IPS-20b (cell line): ENCODE data around the gene GP1BA.

Experiments used
- H3K27ac ChIP-seq: one replicate; pipeline ENCODE4 v1.5.1; 2013; ENCODE audit warnings: low read length
- H3K27me3 ChIP-seq: 2 replicates; pipeline ENCODE4 v1.6.1; 2013; ENCODE audit warnings: mild to moderate bottlenecking, low read length, inconsistent platforms; ENCODE audit not compliant: insufficient read depth
- H3K36me3 ChIP-seq: 2 replicates; pipeline ENCODE4 v1.6.1; 2013; ENCODE audit warnings: low read depth, mild to moderate bottlenecking, inconsistent platforms, low read length, moderate library complexity; ENCODE audit not compliant: insufficient read depth
- H3K4me1 ChIP-seq: 2 replicates; pipeline ENCODE4 v1.6.1; 2013; ENCODE audit warnings: mild to moderate bottlenecking, control low read depth, inconsistent platforms, low read length, moderate library complexity; ENCODE audit not compliant: insufficient read depth
- H3K4me3 ChIP-seq: 2 replicates; pipeline ENCODE4 v1.5.1; 2013; ENCODE audit warnings: mild to moderate bottlenecking, low read length, inconsistent platforms
- H3K9ac ChIP-seq: 2 replicates; pipeline ENCODE4 v1.6.1; 2013; ENCODE audit warnings: low read depth, mild to moderate bottlenecking, inconsistent platforms, low read length, moderate library complexity
- H3K9me3 ChIP-seq: 2 replicates; pipeline ENCODE4 v1.6.1; 2013; ENCODE audit warnings: mild to moderate bottlenecking, low read depth, low read length, inconsistent platforms; ENCODE audit not compliant: insufficient read depth

GP1BA gene

GRCh38 chr17:4941319-4941610 is 9.2 kb downstream of the GP1BA start:
- H3K4me1 ChIP-seq, result peaks cover 10% of the 10 kb centered on the region; the same call in 1 of the 2 replicates
- H3K36me3 ChIP-seq, result peaks cover 71% of the 10 kb centered on the region
- no peak overlapping the region for H3K27ac ChIP-seq

DNA sequence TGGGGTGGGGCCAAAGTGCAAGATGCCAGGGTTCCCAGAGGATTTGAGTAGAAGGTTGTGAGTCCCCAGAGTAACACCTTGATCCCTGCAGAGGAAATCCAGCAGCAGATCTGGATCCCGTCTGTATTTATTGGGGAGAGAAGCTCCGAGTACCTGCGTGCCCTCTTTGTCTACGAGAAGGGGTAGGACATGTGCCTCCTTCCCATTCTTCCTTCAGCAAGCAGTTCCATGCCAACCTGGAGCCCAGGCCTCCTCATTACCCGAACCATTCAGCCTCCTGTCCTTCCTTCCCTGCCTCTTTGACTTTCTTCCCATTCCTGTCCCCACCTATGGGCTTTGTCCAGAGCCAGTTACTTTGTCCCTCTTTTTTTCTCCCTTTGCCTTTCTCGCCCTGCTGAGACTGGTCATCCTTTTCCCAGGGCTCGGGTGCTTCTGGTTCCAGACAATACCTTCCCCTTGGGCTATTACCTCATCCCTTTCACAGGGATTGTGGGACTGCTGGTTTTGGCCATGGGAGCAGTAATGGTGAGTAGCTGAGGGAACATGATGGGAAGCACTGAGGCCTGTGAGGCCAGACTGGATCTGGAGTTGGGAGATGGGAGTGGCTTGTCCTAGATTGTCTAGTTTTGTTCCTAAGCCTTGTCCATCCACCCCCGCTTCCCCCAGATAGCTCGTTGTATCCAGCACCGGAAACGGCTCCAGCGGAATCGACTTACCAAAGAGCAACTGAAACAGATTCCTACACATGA is 10.9 kb downstream of the GP1BA start:
- Histone ChIP-seq H3K9me3 (no peaks in the 10 kb centered on the region), H3K4me3 (no peak overlapping the region)

More at GRCh38 chr17:4941319-4941610, 9.2 kb downstream of the GP1BA start:
- H3K27me3 ChIP-seq, result no peaks in the 10 kb centered on the region
- peak overlapping the region; percentile 97 for H3K4me3 ChIP-seq
- no peaks in the 10 kb centered on the region for H3K9me3 ChIP-seq
- H3K9ac ChIP-seq, result peak overlapping the region; percentile 88

DNA sequence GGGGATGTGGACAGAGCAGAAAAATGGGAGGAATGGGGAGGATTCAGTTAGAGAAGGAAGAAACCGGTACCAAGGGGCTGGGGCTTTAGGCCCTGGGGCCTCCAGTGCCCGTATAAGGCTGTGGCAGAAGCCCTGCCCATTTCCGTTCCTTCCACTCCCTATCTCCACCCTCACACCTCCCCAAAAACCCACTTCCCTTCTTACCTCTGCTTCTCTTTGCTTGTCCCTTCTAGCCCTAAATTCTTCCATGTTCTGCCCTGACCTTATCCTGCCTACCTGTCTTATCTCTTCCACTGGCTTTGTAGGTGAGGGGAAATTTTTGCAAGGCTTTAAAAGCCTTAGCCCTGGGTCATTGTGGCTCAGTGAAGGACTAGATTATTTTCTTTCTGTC is 12.1 kb downstream of the GP1BA start:
- Histone ChIP-seq H3K27me3 (no peaks in the 10 kb centered on the region), H3K4me1 (peaks cover 12% of the 10 kb centered on the region; the same call in 1 of the 2 replicates), H3K36me3 (peaks cover 55% of the 10 kb centered on the region), H3K27ac (no peak overlapping the region), H3K4me3 (no peak overlapping the region), H3K9me3 (no peaks in the 10 kb centered on the region), H3K9ac (no peak overlapping the region)

More for the DNA sequence above, 10.9 kb downstream of the GP1BA start:
- no peaks in the 10 kb centered on the region for H3K27me3 ChIP-seq
- peaks cover 12% of the 10 kb centered on the region; the same call in 1 of the 2 replicates for H3K4me1 ChIP-seq
- no peak overlapping the region for H3K27ac ChIP-seq
- no peak overlapping the region for H3K9ac ChIP-seq
- peaks cover 63% of the 10 kb centered on the region for H3K36me3 ChIP-seq

DNA sequence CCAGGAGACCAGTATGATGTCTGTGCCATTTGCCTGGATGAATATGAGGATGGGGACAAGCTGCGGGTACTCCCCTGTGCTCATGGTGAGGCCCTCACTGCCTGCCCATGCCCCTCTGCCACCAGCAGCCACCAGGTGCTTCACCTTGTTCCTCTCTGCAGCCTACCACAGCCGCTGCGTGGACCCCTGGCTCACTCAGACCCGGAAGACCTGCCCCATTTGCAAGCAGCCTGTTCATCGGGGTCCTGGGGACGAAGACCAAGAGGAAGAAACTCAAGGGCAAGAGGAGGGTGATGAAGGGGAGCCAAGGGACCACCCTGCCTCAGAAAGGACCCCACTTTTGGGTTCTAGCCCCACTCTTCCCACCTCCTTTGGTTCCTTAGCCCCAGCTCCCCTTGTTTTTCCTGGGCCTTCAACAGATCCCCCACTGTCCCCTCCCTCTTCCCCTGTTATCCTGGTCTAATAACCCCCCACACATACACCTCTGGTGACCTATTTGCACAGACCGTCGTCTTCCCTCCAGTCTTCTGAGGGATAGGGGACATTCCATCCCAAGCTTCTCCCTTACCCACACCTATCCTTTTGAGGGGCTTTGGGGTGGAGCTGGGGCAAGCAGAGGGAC is 12.6 kb downstream of the GP1BA start:
- H3K9ac ChIP-seq, result peak overlapping the region; percentile 48; the same call in 1 of the 2 replicates
- H3K27ac ChIP-seq, result no peak overlapping the region
- H3K36me3 ChIP-seq, result peaks cover 55% of the 10 kb centered on the region
- no peak overlapping the region for H3K4me3 ChIP-seq
- no peaks in the 10 kb centered on the region for H3K27me3 ChIP-seq
- no peaks in the 10 kb centered on the region for H3K9me3 ChIP-seq
- H3K4me1 ChIP-seq, result peaks cover 12% of the 10 kb centered on the region; the same call in 1 of the 2 replicates

GRCh38 chr17:4945176-4945943 is 13.3 kb downstream of the GP1BA start:
- Histone ChIP-seq H3K27me3 (no peaks in the 10 kb centered on the region), H3K4me3 (peak overlapping the region; percentile 34; the same call in 1 of the 2 replicates), H3K9me3 (no peaks in the 10 kb centered on the region), H3K4me1 (peaks cover 12% of the 10 kb centered on the region; the same call in 1 of the 2 replicates), H3K9ac (peak overlapping the region; percentile 48; the same call in 1 of the 2 replicates), H3K27ac (no peak overlapping the region), H3K36me3 (peaks cover 55% of the 10 kb centered on the region)

- Histone ChIP-seq H3K4me1 (peaks cover 15% of the 10 kb centered on the region), H3K36me3 (peaks cover 55% of the 10 kb centered on the region), H3K9me3 (no peaks in the 10 kb centered on the region), H3K27ac (no peak overlapping the region), H3K9ac (peak overlapping the region; percentile 99), H3K27me3 (no peaks in the 10 kb centered on the region), H3K4me3 (peak overlapping the region; percentile 98)
Measured at GRCh38 chr17:4945944-4946280, 13.8 kb downstream of the GP1BA start.

DNA sequence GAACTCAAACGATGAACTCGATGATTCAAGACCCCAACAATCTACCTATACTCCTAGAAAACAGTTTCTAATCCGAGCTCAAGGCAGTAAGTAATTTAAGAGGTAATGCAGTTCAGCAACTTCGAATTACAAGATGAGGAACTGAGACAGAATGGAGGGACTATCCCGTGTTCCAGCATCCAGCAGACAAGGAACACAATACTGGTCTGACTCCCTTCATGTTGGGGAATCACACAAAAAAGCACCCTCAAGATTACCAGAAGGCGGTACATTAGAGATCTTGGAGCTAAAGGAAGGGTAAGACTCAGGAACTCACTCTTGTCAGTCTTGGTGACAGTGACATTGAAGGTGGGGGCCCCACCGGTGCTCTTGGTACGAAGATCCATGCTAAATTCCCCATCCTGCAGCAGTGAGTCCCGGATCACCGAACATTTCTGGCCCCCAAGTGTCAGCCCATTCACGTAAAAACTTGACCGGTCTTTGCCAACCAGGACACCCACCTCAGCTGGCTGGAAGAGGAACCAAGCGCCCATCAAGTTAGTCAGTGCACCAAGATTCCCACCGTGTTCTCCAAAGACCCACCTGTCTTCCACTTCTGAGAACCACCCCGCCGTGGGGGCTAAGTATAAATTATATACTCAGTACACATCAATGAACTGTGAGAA is 14.4 kb downstream of the GP1BA start:
- peaks cover 16% of the 10 kb centered on the region for H3K4me1 ChIP-seq
- peak overlapping the region; percentile 62 for H3K27ac ChIP-seq
- no peaks in the 10 kb centered on the region for H3K27me3 ChIP-seq
- peaks cover 55% of the 10 kb centered on the region for H3K36me3 ChIP-seq
- H3K4me3 ChIP-seq, result peak overlapping the region; percentile 98
- peak overlapping the region; percentile 99 for H3K9ac ChIP-seq
- H3K9me3 ChIP-seq, result no peaks in the 10 kb centered on the region

DNA sequence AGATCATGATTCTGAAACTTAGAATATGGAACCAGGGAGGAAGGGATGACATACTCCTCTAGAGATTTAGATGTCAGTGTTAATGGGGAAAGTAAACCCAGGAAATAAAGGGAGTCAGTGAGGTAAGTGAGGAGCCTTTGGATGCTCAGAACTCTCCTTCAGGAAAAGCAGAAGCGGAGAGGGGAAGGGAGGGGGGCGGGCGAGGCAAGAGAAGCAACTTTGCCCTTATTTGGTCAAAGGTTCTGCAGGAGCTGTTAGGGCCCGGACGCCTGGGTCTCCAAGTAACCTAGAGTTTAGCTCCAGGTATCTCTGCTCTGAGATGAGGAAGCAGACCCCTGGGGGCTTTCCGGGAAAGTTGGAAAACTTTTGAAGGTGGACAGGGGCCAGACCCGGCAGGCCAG is 14.9 kb downstream of the GP1BA start:
- Histone ChIP-seq H3K4me1 (peaks cover 21% of the 10 kb centered on the region), H3K9ac (peak overlapping the region; percentile 99), H3K4me3 (peak overlapping the region; percentile 98), H3K36me3 (peaks cover 51% of the 10 kb centered on the region), H3K27ac (peak overlapping the region; percentile 62), H3K27me3 (no peaks in the 10 kb centered on the region), H3K9me3 (no peaks in the 10 kb centered on the region)

DNA sequence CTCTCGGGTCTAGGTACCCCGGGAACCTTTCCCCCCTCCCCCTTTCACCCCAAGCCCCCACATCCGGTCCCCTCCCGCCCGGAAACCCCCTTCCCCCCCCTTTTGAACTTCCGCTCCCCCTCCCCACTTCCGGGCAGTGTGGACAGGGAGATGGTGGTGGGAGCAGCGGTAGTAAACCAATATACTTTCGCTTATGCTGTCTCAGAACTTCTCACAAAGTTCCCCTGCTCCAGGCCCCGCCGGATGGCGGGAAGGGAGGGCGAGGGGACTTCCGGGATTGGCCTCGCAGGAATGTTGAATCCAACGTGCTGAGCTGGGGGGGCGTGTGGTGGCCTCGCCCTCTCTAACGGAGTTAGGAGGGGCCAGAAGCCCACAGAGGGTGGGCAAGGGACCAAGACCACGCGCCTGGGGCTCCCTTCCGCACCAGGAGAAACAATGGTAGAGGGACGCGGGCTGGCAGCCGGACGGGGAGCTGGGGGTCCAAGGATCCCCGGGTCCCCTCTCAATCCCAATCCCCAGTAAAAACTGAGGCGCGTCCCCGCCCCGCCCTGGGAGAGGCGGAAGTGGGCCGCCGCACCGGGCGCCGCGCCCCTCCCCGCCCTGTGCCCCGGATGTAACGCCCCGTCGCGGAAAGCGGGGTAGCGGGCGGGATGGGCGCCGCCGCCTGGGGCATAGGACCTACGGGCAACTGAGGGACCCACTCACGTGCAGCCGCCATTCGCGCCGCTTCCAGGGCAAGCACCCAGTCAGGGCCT is 15.5 kb downstream of the GP1BA start:
- peaks cover 21% of the 10 kb centered on the region for H3K4me1 ChIP-seq
- peak overlapping the region; percentile 99 for H3K9ac ChIP-seq
- peaks cover 46% of the 10 kb centered on the region for H3K36me3 ChIP-seq
- H3K4me3 ChIP-seq, result peak overlapping the region; percentile 98
- H3K27me3 ChIP-seq, result no peaks in the 10 kb centered on the region
- peak overlapping the region; percentile 99 for H3K27ac ChIP-seq
- no peaks in the 10 kb centered on the region for H3K9me3 ChIP-seq

DNA sequence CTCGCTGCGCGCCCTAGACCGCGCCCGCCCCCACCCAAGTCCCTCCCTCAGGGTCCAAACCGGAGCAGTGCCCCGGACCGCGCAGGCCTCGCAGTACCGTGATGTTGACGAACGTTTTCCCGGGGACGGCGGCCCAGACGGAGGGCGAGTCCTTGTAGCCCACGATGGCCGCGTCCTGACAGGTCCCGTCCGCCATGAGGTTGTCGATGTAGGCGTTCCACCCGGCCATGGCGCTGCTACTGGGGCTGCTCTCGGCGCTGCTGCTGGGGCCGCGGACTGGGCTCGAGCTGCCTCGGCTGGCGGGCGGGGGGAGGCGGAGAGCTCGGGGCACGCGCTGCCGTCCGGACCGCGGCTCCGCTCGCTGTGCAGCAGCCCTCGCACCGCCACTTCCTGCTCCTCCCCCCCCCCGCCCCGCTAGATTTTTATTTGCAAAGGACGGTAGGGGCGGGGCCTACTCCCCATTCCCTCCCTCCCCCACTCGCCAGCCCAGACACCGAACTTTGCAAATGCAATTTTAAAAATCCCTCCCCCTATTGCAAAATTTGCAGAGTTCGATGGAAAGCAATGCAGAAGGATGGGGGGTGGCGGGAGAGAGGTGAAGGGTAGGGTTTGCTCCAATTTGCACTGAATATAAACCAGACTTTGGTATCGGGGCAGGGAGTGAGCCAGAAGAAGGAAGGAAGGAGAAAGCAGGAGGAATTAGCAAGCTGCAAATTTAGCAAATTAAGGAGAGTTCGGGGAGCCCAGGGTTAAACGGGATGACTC is 16.3 kb downstream of the GP1BA start, which contains the start of gene PFN1:
Gene PFN1, minus strand, starts transcription at position 365 of the 765 bp plus-strand sequence. Its CDS starts 136 bp downstream, at position 229.
- H3K4me3 ChIP-seq, result peak within 1 kb of the TSS; percentile 98
- peaks cover 21% of the 10 kb centered on the region for H3K4me1 ChIP-seq

More for the DNA sequence above, 16.3 kb downstream of the GP1BA start, which contains the start of gene PFN1:
- no peaks in the 10 kb centered on the region for H3K9me3 ChIP-seq
- H3K27me3 ChIP-seq, result no peaks in the 10 kb centered on the region
- peaks cover 38% of the 10 kb centered on the region for H3K36me3 ChIP-seq
- peak within 1 kb of the TSS; percentile 99 for H3K9ac ChIP-seq
- H3K27ac ChIP-seq, result peak within 1 kb of the TSS; percentile 99
